Upper lobe of right lung (tissue), 1 donor: ENCODE results near the gene TBC1D32. TPM values are rescaled to one million over a fixed set of nuclear protein-coding genes. Genes with fewer than 3 reads are reported as not detected.

ENCODE experiments used
- ATAC-seq: fragments of 200-7000 bp; cut with Tn5 transposase; one replicate; pipeline ENCODE4 v1.9.1; 2020; ENCODE audit warnings: mild to moderate bottlenecking, moderate library complexity
- DNase-seq: peaks from one replicate; pipeline ENCODE4 v3.0.0-alpha.2; 2020
- H3K27ac ChIP-seq: fragments of 200-600 bp; one replicate; pipeline ENCODE4 v1.8.0; 2022
- H3K27me3 ChIP-seq: fragments of 200-600 bp; one replicate; pipeline ENCODE4 v1.8.0; 2022; ENCODE audit warnings: mild to moderate bottlenecking
- H3K36me3 ChIP-seq: fragments of 200-600 bp; one replicate; pipeline ENCODE4 v1.8.0; 2022
- H3K4me1 ChIP-seq: fragments of 200-600 bp; one replicate; pipeline ENCODE4 v1.8.0; 2022
- H3K4me3 ChIP-seq: fragments of 200-600 bp; one replicate; pipeline ENCODE4 v1.8.0; 2022; ENCODE audit warnings: mild to moderate bottlenecking
- H3K9me3 ChIP-seq: fragments of 200-600 bp; one replicate; pipeline ENCODE4 v1.8.0; 2022
- intact Hi-C: fragments of 100-400 bp; cut with DNase I; formaldehyde crosslinking; loops from one replicate; pipeline ENCODE4 v1.11.0; 2022
- total RNA-seq: library from RNA; stranded (reverse); fragmentation: NEBNext Ultra II Directional; extraction: Animal tissue kit (Norgen Biotek cat#: 25700); gene quantifications from one replicate; pipeline ENCODE4 v1.2.1, GENCODE V29; 2021
- TF ChIP-seq, protein P1 (sequence below): fragments of 200-600 bp; IDR thresholded peaks from one replicate; pipeline ENCODE4 v1.8.0; 2022; ENCODE audit warnings: antibody characterized with exemption
- donor health status: DM: no; HTN: yes; CAD: no; lungs with severe emphysema.

TBC1D32 gene
- total RNA-seq, 1 donor from 2014 or later, result 5.4 TPM

DNA sequence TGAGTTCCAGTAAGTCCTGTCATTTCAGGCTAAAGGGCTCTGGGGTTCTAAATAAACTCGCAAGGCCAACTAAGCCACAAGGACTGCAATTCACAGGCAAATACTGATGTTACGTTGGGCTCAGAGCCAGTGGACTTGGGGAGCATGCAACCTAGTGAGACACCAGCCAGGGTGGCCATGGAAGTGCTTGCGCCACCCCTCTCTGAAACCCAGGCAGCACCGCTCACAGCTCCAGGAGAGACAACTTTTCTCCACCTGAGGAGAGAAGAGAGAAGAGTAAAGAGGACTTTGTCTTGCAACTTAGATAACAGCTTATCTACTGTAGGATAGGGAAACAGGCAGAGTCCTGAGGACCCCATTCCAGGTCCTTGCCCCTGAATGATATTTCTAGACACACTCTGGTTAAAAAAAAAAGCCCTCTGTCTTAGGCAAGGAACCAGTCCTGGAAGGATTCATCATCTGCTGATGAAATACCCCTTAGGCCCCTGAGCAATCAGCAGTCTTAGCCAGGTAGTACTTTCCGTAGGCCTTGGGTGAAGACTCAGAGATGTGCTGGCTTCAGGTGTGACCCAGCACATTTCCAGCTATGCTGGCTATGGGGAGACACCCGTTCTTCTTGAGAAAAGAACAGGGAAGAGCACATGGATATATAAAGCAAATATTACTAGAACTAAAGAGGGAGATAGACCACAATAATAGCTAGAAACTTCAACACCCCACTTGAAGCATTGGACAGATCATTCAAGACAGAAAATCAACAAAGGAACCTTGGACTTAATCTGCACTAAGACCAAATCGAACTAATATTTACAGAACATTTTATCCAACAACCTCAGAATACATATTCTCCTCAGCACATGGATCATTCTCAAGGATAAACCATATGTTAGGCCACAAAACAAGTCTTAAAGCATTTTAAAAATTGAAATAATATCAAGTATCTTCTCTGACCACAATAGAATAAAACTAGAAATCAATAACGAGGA is 31.5 kb upstream of the TBC1D32 start:
- Histone ChIP-seq H3K36me3 (no peaks in the 10 kb centered on the region), H3K4me3 (no peak overlapping the region), H3K27me3 (peaks cover 9% of the 10 kb centered on the region), H3K27ac (no peak overlapping the region), H3K4me1 (no peaks in the 10 kb centered on the region), H3K9me3 (no peaks in the 10 kb centered on the region)
- DNase-seq (no peak), ATAC-seq (no peak)
- intact Hi-C loops, result no loop called here
- TF ChIP-seq, protein P1, sequence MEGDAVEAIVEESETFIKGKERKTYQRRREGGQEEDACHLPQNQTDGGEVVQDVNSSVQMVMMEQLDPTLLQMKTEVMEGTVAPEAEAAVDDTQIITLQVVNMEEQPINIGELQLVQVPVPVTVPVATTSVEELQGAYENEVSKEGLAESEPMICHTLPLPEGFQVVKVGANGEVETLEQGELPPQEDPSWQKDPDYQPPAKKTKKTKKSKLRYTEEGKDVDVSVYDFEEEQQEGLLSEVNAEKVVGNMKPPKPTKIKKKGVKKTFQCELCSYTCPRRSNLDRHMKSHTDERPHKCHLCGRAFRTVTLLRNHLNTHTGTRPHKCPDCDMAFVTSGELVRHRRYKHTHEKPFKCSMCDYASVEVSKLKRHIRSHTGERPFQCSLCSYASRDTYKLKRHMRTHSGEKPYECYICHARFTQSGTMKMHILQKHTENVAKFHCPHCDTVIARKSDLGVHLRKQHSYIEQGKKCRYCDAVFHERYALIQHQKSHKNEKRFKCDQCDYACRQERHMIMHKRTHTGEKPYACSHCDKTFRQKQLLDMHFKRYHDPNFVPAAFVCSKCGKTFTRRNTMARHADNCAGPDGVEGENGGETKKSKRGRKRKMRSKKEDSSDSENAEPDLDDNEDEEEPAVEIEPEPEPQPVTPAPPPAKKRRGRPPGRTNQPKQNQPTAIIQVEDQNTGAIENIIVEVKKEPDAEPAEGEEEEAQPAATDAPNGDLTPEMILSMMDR, result no peak

DNA sequence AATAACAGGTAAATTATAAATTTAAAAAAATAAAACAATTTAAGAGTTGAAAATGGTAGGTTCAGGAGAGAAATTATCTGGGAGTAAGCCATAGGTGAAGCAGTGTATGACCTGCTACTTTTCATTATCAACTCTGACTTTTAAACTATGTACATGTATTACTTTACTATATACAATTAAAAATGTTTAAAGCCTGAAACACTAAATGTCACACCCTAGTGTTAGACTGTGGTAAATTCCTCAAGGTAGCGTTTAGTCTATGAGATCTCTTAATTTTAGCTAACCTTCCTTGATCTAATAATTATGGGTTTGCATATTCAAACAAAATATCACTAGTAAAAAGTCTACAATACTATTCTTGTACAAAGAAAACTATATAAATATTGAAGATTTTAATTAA is 22.3 kb upstream of the TBC1D32 start:
- no peak overlapping the region for H3K27ac ChIP-seq
- intact Hi-C loops, result no loop called here
- ATAC-seq, result no peak

DNA sequence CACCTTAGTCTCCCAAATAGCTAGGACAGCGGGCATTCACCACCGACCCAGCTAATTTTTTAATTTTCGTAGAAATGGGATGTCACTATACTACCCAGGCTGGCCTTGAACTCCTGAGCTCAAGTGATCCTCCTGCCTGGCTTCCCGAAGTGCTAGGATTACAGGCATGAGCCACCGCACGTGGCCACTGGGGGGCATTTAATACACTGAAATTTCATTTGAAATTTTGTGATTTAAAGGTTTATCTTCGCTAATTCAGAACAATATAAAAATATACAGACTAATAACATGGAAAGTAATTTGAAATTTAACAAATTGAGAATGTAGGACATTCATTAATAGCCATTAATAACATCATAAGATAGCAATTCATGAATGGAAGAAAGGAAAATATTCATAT is 20.5 kb upstream of the TBC1D32 start:
- peaks cover 5% of the 10 kb centered on the region for H3K27me3 ChIP-seq
- intact Hi-C loops, result no loop called here
- H3K27ac ChIP-seq, result no peak overlapping the region
- no peak overlapping the region for H3K4me3 ChIP-seq
- ATAC-seq, result no peak
- TF ChIP-seq, protein P1, result peak; percentile 27
- no peaks in the 10 kb centered on the region for H3K9me3 ChIP-seq
- no peaks in the 10 kb centered on the region for H3K36me3 ChIP-seq
- DNase-seq, result no peak
- no peaks in the 10 kb centered on the region for H3K4me1 ChIP-seq

More for the DNA sequence above, 22.3 kb upstream of the TBC1D32 start:
- Histone ChIP-seq H3K4me3 (no peak overlapping the region), H3K4me1 (no peaks in the 10 kb centered on the region), H3K9me3 (no peaks in the 10 kb centered on the region), H3K27me3 (peaks cover 5% of the 10 kb centered on the region), H3K36me3 (no peaks in the 10 kb centered on the region)
- no peak for DNase-seq
- TF ChIP-seq, protein P1, result no peak

DNA sequence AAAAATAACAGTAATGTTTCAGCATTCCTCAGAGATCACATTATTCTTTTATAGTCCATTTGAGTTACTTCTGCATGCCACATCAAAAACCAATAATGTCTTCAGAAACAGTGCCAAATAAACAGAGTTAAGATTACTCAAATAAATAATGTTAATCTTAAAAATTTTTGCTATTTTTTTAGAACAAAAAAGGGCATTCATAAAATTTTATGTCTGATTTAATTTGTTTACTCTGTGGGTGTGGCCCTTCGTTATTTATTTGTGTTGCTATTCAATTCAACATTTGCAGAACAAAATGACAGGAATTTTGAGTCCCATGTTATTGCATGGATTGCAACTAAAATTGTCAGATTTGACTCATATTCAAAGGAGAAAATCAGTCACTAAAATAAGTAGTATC is 18.7 kb upstream of the TBC1D32 start:
- ATAC-seq, result no peak

DNA sequence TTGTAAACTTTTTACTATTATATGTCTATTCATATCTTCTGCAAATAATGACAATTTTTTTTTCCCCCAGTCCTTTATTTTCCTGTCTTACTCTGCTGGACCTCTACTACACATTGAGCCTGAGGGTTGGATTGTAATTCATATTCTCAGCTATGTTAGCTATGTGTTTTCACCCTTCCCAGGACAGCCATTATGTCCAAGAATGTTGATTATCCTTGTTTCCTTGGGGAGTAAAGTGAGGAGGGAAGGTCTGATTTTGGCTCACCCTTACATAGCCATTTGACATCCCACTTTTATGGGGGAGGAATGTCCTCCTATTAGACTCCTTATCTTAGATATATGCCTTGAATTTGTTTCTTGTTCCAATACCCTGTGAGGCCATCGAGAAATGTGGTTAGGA is 17.6 kb upstream of the TBC1D32 start:
- H3K4me1 ChIP-seq, result no peaks in the 10 kb centered on the region
- intact Hi-C loops, result no loop called here
- H3K27me3 ChIP-seq, result peaks cover 5% of the 10 kb centered on the region
- no peaks in the 10 kb centered on the region for H3K9me3 ChIP-seq
- no peaks in the 10 kb centered on the region for H3K36me3 ChIP-seq
- no peak overlapping the region for H3K4me3 ChIP-seq
- ATAC-seq, result no peak
- TF ChIP-seq, protein P1, result no peak
- H3K27ac ChIP-seq, result no peak overlapping the region
- DNase-seq, result no peak

More for the DNA sequence above, 18.7 kb upstream of the TBC1D32 start:
- Histone ChIP-seq H3K27ac (no peak overlapping the region), H3K4me3 (no peak overlapping the region), H3K27me3 (peaks cover 5% of the 10 kb centered on the region), H3K36me3 (no peaks in the 10 kb centered on the region), H3K9me3 (no peaks in the 10 kb centered on the region), H3K4me1 (no peaks in the 10 kb centered on the region)
- TF ChIP-seq, protein P1, result no peak
- no peak for DNase-seq
- intact Hi-C loops, result no loop called here
